NCI-H69 (cell line): ENCODE data around the gene PLAC9.
"Not testable (repeated sequence)": the region's sequence is repeated elsewhere in the genome, so short reads cannot be mapped to it uniquely, and the experiment has no call there.

Source experiments
- DNase-seq: peaks from one replicate; lab custom pipeline; 2025; lab: John Stamatoyannopoulos, UW

Gene PLAC9, protein sequence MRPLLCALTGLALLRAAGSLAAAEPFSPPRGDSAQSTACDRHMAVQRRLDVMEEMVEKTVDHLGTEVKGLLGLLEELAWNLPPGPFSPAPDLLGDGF

DNA sequence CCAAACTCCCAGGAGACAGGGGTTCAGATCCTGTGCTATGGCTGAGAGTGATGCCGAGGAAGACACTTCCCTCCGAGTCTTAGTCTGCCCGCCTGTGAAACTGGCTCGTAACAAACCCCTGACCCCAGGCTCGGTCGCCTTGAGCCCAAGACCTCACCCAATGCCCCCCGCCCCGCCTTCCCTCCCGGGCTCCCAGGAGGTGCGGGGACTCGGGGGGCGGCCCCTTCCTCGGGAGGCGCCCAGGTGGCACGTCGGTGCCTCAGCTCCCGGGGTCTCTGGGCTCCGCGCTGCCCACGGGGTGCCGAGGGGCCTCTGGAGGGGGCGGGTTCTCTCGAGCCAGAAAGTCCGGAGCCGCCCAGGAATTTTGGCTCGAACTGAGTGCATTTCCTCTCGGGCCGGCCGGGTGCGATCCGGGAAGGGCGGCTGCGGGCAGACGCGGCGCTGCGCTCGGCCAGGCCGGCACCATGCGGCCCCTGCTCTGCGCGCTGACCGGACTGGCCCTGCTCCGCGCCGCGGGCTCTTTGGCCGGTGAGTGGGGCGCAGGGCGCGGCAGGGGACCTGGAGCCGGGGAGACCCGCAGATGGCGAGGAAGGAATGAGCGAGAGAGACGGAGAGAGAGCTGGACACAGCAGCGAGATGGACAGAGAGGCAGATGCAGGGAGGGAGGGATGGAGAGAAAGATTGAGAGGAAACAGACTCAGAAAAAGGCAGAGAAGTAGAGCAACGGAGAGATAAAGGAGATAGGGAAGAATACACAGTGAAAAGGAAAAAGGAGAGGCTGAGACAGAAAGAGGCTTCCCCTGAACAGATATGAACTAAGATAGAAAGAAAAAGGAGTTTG, at the start of gene PLAC9:
PLAC9 (plus strand) TSS at position 432 of the 841 bp plus-strand sequence; CDS start at position 465, 33 bp downstream.
- DNase-seq: no peak

DNA sequence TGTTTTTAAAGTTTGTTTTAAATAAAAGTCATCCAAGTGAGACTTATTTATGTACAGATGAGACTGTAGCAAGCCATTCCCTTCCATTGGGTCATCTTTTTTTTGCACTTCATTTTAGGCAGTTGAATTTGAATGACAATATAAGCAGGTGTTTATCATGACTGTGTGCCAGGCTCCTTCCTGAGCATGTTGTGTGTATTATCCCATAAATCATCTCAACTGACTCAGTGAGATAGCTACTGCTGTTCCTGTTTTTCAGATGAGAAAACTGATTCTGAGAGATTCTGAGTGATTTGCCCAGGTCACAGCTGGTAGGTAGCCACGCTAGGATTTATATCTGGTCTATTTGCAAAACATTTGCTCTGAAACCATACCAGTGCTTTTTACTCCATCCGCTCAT, 42.4 kb upstream of the PLAC9 start:
- DNase-seq: peak; percentile 43

DNA sequence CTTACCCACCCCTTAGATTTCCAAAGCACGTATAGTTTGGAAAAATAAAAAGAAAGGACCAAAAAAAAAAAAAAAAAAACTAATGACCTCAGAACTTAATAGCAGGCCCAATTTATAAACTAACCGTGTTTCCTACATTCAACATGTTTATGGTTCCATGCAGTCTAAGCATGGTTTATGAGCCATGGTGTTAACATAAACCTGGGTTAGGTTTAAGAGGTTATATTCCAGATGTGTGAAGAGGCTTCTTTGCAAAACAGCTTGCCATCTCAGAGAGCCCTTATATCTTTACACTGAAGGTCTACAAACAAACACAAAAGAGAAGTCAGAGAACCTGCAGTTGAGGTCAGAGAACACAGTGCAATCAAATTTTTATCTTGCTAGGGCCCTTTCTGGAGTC, 38.3 kb upstream of the PLAC9 start:
- no peak for DNase-seq

DNA sequence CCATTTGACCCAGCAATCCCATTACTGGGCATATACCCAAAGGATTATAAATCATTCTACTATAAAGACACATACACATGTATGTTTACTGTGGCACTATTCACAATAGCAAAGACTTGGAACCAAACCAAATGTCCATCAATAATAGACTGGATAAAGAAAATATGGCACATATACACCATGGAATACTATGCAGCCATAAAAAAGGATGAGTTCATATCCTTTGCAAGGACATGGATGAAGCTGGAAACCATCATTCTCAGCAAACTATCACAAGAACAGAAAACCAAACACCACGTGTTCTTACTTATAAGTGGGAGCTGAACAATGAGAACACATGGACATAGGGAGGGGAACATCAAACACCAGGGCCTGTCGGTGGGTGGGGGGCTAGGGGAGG, 34.3 kb upstream of the PLAC9 start:
- DNase-seq: not testable (repeated sequence)

DNA sequence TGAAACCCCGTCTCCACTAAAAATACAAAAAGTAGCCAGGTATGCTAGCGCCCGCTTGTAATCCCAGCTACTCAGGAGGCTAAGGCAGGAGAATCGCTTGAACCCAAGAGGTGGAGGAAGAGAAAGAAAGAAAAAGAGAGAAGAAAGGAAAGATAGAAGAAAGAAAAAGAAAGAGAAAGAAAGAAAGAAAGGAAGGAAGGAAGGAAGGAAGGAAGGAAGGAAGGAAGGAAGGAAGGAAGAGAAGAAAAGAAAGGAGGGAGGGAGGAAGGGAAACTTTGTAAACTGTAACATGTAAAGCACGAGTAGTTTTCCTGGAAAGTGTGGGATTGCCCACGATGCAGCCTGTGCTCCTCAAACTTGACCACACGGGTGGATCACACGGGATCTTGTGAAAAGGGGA, 33.2 kb upstream of the PLAC9 start:
- not testable (repeated sequence) for DNase-seq

DNA sequence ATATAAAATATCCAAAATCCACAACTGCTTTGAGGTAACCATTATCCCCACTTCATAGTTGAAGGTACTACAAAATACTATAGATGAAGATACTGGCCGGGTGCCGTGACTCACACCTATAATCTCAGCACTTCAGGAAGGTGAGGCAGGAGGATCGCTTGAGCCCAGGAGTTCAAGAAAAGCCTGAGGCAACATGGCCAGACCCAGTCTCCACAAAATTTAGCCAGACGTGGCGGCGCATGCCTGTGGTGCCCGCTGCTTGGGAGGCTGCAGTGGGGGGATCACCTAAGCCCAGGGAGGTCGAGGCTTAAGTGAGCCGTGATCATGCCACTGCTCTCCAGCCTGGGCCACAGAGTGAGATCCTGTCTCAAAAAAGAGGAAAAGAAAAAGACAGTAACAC, 32.4 kb upstream of the PLAC9 start:
- no peak for DNase-seq

DNA sequence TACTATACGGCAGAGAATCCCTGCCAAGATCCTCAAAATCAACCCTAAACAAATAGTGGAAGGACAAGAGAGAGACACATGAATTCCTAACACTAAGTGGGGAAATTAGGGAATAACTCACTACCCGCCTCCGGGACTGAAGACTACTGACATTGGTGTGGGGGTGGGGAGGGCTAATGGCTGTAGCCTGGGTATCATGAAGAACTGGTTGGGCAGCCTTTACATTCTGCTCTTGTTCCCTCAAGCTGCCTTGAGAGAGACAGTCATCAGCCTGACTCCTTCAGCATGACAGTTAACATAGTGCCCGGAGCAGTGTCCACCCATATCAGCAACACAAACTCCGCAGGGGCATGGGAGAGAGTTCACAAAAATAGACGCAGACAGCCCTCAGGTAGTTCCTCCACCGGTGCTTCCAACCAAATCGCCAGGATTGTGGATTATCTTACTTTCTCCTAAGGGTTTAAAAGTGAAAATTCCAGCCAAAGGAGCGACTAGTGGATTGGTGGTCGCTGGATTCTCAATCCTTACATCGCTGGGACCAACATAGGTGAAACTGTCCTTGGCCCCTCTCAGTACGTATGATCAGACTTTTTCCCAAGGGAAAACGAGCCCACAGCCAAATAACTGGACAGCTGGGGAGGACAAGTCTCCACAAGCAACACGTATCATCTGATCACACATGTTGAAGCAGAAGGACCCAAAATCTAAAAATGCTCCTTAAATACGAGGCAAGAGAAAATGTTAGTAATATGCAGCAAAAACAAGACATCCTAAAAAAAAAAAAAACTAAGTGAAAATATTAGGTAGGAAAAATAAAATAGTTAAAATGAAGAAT, 31.5 kb upstream of the PLAC9 start:
- DNase-seq: no peak

DNA sequence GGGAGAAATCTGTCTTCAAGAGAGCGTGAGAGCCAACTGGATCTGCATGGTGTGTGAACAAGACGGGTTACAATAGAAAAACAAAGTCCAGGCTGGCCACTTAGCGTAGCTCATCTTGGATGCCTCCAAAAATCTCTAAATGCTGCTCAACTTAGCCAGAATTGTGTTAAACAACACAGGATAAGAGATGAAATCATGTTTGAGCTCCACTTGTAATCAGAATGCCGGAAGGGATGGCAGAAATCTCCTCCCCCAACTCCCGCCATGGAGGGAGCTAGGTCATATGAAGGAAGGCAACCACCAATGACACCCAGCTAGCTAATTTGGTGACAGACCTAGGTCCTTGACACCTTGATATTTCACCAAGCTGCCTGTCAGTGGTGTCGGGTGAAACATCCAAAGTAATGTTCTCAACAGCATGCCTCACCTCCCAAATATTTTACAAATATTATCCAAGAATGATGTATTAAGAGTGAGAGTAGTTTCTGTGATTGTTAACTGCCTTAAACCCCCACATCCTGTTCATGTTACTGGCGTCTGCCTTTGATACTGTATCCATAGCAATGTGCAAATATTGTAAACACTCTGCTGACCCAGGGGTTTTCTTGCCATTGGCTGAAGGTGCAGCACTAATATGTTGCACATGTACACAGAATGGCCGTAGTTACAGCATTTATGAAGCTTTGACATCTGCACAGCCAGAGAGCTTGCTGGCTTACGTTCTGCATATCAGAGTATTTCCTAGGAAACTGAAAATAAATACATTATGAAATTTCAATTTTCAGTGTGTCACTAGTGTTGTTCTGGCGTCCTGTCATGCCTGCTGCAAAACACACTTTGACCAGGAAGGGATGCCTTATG, 28.2 kb upstream of the PLAC9 start:
- peak; percentile 4 for DNase-seq

DNA sequence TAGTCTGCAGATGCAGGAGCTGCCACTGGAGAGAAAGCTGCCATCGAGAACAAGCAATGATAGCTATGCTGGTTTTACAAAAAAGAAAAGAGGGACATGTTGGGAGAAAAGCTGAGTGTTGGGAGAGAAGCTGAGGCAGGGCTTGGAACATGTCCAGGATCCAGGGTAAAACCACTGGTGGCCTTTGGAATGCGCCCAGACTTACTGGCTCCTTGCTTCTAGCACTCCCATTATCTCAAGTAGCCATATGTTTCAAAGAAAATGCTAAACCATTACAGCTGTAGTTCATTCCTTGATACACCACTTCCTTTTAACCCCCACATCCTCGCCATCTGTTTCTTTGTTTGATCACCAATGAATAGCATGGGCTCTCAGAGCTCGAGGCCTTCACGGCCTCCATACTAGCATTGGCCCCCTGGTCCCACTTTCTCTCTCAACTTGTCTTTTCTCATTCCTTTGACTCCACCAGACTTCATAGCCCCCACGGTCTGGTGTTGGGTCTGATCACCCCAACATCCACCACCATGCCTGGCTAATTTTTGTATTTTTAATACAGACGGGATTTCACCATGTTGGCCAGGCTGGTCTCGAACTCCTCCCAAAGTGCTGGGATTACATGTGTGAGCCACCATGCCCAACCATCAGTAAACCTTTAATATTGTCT, 23.8 kb upstream of the PLAC9 start:
- DNase-seq: no peak

DNA sequence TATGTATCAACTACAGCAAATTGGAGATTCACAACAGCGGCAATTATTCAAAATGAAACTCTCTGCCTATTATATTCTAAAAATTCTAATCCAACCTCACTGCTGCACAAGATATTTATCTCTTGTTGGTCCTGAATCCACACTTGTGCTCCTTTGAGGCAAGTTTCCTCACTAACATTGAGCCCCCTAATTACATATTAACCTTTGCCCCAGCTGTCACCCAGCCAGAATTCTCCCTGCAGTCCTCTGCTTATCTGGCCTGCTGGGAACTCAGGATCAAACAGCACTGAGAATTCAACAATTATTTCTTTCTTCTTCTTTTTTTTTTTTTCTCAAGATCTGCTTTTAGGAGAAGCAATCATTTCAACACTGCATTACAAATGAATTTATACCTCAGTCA, 21.5 kb upstream of the PLAC9 start:
- no peak for DNase-seq

DNA sequence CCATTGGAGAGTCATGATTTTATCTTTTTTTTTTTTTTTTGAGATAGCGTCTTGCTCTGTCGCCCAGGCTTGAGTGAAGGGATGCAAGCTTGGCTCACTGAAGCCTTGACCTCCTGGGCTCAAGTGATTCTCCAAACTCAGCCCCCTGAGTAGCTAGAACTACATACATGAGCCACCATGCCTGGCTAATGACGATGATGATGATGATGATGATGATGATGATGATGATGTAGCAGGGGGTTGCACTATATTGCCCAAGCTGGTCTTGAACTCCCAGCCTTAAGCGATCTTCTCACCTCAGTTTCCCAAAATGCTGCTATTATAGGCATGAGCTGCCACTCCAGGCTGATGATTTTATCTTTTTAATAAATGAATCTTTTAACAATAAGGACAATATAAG, 13.9 kb upstream of the PLAC9 start:
- DNase-seq: no peak

DNA sequence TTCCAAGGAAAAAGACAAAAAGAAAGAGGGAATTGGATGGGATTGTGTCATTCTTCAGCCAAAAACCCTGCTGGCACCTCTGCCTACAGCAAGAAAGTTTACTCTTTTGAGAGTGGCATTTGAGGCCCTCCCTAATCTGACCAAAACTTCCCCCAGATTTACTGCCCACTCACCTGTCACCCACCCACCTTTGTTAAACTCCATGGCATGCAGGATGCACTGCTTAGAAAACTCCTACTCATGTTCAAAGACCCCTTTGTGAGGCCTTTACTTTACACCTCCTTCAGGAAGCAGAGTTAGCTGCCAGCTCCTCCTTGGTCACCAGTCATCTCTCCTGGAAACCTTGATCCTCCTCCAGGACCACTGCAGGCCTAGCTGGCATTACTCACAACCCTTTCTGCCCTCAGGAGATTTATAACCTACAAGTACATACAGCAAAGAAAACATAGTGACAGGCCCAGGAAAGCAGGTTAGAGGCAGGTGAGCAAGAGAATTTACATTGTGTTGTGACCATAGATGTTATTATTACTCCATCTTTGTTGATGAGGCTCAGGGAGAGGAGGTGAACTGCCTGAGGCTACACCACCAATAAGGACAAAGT, 10.3 kb upstream of the PLAC9 start:
- no peak for DNase-seq

DNA sequence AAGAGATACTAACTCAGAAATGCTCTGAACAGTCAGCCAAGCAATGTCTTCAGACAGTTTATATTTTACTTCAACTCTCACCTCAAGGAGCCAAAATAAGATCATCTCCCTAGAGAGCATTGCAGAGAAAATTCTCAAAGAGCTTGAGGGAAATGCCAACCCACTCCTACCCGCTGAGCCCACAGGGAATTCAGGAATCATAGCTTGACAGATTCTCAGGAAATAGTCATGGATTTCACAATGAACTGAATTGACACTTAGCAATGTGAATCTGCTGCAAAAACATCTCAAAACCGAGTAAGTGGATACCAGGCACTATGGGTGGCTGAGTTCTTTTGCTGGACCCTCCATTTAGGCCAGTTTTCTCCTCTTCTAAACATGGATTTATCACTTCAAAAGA, 9.8 kb upstream of the PLAC9 start:
- DNase-seq: no peak

DNA sequence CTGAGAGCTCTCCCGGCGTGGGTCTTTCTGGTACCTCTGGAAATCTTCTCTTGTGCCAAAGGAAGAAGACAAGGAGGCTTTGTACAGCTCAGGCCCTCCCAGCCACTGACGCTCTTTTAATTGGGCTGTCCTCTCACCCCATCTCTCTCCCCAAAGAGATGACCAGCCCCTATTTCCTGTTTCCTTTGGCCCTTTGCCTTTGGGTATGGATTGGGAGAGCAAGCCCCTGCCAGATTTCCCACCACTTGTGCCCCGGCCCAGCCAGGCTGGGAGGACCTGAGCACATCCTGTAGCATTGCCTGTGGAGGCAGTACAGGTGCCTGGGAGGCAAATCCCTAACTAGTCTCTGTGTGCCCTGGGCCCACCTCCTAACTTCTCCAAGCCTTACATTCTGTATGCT, 5.7 kb upstream of the PLAC9 start:
- DNase-seq: no peak

DNA sequence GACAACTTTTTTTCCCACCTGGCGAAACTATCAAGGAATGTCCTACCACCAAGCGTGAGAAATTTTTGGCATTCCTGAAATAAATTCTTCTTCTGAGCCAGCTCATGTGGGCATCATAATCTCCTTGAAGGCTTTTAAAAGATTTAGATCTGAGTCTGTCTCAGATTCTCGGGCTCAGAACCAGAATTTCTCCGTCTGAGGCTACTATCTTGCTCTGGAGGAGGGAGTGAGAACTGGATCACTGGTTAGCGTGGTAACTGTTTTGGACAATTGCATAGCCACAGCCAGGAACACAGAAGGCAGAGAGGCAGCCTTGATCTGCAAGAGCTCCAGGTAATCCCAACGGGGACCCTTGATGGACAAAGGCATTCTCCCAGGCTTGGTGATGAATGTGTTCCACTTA, 1.0 kb upstream of the PLAC9 start:
- no peak for DNase-seq

DNA sequence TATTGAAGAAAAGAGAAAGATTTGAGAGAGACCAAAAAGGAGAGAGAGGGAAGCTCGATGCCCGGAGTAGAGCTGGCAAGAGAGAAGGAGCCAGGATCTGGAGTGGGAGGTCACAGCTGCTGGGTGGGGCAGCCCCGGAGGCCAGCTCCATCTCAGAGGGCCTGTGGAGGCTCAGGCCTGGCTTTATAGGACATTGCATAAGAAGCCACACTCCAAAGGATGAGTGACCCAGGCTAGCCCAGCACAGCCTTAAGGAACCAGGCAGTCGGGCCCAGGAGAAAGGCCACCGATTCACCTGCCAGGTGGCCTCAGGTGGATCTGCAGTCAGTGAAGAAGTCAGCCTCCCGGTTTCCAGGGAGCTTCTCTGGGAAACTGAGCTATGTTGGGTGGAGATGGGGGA, 676 bp downstream of the PLAC9 start:
- no peak for DNase-seq

DNA sequence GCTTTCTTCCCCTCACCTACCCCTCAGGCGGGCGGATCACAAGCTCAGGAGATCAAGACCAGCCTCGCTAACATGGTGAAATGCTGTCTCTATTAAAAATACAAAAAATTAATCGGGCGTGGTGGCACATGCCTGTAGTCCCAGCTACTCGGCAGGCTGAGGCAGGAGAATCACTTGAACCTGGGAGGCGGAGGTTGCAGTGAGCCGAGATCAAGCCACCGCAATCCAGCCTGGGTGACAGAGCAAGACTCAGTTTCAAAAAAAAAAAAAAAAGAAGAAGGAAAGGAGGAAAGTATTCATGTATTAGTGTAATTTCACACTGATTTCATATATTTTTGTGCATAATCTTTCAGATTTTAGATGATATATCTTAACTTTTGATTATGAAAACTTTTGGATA, 1.2 kb downstream of the PLAC9 start:
- not testable (repeated sequence) for DNase-seq

DNA sequence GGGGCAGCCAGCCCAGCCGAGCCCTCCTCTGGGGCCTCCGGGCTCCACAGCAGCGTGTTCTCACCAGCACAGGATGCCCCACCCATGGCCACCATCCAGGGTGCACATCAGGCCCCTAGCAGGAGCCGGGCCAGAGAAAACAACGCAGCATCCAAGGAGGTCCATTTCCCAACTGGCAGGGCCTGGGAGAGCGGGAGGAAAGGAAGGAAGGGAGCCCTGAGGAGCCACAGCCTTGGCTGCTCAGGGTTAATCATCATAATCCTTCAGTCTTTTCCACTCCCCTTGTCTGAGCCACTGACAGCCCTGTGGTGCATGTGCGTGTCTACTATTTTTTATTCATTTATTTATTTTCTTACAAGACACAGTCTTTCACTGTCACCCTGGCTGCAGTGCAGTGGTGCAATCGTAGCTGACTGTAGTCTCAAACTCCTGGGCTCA, 3.6 kb downstream of the PLAC9 start:
- no peak for DNase-seq

DNA sequence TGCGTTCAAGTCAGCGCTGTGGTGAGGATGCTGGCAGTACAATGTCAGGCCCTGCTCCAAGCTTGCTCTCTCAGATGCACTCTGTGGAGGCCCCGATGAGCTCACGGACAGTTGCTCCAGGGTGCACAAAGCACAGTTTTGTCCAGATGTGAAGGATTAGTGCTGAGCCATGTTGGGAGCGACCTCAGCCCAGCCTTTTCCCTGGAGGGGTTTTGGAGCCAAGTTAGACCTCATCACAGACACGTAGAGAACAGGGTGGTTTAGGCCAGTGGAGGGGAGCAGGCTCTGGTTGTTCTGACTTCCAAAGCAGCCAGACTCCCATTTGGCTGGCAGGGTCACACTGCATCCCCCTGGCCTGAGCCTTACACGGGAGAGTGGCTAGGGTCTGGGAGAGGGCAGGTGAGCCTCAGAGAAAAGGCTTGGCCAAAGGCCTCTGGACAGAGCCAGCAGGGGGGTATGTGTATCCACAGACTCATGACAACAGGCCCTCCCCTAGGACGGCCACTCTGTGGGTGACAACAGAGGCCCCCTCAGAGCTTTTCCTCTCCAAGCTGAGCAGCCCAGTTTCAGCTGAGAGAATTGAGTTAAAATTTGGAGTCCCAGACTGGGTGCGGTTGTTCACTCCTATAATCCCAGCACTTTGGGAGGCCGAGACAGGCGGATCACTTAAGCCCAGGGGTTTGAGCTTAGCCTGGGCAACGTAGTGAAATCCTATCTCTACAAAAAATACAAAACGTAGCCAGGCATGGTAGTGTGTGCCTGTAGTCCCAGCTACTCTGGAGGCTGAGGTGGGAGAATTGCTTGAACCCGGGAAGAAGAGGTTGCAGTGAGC, 4.7 kb downstream of the PLAC9 start:
- no peak for DNase-seq

DNA sequence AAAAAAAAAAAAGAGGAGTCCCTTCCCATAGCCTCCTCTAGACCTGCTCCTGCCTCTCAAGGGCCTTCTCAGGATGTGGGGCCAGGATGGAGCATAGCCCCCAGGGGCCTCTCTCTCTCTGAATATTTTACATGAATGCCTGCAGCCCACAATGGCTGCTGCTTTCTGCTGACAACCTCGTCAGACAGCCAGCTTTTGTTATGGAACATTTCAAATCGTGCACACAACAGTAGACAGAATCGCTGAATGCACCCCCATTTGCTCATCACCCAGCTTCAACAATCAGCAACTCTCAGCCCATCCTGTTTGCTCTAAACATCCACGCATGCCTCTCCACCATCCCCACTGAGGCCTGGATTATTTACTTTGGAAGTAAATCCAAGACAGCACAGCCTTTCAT, 5.4 kb downstream of the PLAC9 start:
- no peak for DNase-seq
